ENCODE measurements around the gene MRPL50.

GRCh38 chr9:101388507-101388993 is 9.9 kb downstream of the MRPL50 start:
- TF ChIP-seq YY1 (IDR thresholded peaks at IDR 0.05; ENCODE audit: insufficient read depth, insufficient read length): no peak
- TF ChIP-seq SUZ12 (IDR thresholded peaks at IDR 0.05; ENCODE audit: extremely low read depth, insufficient read depth, insufficient read length): no peak
